Measurements from ENCODE around the gene HOXC10.

DNA sequence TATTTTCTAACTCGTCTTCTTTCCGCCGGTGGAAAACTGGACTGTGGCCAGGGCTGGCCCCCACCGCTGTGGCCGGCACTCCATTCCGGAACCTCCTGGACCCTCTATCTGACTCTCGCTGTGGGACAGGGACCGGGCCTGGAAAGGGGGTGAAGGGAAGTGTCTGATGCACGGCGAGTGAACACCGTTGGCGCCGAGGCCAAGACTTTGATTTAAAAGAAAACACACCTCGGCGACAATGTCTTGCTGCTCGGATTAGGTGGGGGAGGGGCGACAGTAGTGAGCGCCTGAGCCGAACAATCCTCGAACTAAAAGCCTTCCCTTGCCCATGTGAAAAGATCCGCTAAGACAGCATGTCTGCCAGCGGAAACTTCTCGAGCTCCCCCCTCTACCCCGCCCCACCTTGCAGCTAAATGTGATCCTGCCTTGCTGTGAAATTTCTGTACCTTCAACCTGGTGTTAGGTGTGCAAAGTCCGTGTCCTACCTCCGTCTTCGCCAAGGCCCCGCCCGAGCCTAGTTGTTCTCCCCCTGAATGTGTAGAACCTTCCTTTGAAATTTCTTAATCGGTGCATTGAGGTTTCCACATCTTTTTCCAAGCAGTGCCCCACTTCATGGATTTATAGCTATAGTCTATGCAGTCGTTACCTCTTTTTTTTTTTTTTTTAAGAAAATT lies 9.3 kb upstream of the HOXC10 start:
- TF ChIP-seq, protein P1, sequence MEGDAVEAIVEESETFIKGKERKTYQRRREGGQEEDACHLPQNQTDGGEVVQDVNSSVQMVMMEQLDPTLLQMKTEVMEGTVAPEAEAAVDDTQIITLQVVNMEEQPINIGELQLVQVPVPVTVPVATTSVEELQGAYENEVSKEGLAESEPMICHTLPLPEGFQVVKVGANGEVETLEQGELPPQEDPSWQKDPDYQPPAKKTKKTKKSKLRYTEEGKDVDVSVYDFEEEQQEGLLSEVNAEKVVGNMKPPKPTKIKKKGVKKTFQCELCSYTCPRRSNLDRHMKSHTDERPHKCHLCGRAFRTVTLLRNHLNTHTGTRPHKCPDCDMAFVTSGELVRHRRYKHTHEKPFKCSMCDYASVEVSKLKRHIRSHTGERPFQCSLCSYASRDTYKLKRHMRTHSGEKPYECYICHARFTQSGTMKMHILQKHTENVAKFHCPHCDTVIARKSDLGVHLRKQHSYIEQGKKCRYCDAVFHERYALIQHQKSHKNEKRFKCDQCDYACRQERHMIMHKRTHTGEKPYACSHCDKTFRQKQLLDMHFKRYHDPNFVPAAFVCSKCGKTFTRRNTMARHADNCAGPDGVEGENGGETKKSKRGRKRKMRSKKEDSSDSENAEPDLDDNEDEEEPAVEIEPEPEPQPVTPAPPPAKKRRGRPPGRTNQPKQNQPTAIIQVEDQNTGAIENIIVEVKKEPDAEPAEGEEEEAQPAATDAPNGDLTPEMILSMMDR (IDR thresholded peaks at IDR 0.05), result no peak
- no peak for TF ChIP-seq POLR2A (IDR thresholded peaks at IDR 0.05)
